SHP77 (cell line): ENCODE results near the gene WDFY1.

ENCODE experiments used
- DNase-seq, 2 experiments: peaks; one replicate each; lab custom pipeline; 2025; lab: John Stamatoyannopoulos, UW

WDFY1 gene

GRCh38 chr2:223930103-223930976 is 14.8 kb downstream of the WDFY1 start:
- peak; percentile 4 to 26 for DNase-seq

DNA sequence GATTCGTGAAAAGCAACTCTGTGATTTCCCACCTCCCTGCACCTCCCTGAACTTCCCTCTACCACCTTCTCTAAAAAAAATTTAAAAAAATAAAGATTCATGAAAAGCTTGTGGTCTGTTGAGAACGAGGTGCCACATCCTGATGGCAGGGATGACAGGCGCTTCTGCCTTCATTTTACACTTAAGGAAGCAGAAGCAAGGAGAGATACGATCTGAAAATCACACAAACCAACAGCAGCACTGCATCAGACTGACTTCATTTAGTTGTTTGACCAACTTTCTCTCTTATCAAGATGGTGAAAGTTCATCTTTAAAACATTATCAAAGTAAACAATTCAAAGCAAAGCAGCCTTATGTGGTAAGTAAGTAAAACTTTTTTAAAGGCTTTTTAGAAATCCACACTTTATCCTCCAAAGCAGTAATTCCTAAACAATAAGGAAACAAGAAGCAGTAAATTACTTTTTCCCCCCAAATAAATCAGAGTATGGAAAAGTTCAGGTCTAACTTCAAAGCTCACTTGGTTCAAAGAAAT is 15.5 kb downstream of the WDFY1 start:
- no peak for DNase-seq

GRCh38 chr2:223928113-223929006 is 16.8 kb downstream of the WDFY1 start:
- no peak for DNase-seq

DNA sequence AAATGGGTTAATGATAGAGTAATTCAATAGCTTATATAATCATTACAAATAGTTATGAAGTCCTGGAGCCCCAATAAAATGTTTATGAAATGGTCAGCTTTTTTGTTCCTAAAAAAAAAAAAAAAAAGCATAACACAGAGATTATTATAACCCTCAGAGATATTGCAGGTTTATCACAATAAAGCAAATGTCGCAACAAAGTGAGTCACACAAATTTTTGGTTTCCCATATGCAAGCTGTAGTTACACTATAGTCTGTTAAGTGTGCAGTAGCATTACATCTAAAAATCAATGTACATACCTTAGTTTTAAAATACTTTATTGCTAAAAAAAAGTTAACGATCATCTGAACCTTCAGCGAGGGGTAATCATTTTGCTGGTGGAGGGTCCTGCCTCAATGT is 20.0 kb downstream of the WDFY1 start:
- no peak for DNase-seq

- DNase-seq, result no peak
These were observed 21.2 kb downstream of the WDFY1 start for GRCh38 chr2:223923976-223924375.

- no peak for DNase-seq
These were observed 22.8 kb downstream of the WDFY1 start for GRCh38 chr2:223922308-223922707.

- no peak for DNase-seq
These were observed 23.9 kb downstream of the WDFY1 start for GRCh38 chr2:223921204-223921603.

- DNase-seq, result no peak
These were observed 25.0 kb downstream of the WDFY1 start for GRCh38 chr2:223920109-223920508.

GRCh38 chr2:223918671-223919134 is 26.4 kb downstream of the WDFY1 start:
- DNase-seq, result no peak

DNA sequence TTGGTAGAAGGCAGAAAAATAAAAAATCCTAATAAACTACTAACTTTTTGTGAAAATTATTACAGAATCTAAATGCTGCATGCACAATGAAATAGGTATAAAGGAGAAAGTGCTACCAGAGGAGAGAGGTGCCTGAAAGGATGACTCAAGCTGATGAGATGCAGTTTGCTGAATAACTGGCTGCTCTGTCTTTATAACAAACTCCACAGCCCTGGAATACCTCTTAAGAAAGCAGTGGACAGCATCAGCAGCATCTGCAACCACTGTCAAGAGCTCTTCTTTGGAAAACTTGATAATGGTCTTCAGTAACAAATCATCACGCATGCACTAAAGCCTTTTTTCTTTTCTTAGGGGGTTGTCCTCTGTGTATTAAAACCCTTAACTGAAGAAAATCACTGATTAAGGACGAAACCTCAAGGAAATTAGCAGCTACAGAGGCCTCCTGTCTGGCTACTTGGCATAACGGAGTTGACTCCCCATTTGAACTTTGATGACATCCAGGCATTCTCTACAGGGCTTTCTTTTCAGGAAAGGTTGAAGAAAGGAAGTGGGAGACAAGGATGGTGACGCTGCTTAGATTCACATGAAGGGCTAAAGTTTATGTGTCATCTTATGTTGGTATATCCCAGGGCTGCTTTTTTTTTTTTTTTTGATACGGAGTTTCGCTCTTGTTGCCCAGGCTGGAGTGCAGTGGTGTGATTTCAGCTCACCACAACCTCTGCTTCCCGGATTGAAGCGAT is 28.8 kb downstream of the WDFY1 start:
- DNase-seq, result no peak

- no peak for DNase-seq
These were observed 30.1 kb downstream of the WDFY1 start for GRCh38 chr2:223915071-223915470.

GRCh38 chr2:223914324-223914723 is 30.8 kb downstream of the WDFY1 start:
- no peak for DNase-seq

DNA sequence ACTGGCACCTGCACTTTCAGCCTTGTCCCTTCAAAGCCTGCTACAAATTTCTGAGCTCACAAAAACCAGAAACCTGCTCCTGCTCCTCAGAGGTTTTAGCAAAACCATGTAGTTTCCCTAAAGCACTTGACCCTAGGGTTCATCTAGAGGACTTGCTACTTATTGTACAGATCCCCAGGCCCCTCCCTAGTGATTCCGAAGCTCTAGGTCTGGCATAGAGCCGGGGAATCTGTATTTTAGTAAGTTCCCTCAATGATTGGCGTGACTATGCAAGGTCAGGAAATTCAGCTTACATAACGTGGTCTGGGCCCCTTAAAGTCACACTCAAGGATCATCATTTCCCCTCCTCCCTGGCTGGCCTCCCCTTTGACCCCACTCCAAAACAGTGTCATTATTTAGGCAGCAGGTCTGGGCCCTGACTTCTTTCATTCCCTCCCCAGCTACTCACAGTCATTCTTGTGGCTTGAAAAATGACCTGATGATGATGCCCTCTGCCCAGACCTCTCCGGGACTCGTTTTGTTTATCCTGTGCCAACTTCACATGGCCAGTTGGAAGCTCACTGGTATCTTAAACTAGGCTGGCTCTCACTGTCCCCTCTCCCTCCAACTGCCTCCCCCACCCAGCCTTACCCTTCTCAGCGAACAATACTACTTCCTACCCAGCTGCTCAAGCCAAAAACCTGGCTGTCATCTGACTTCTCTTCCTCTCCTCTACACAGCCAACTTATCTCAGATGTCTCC is 36.0 kb downstream of the WDFY1 start:
- DNase-seq, result no peak

- no peak for DNase-seq
These were observed 36.7 kb downstream of the WDFY1 start for GRCh38 chr2:223908304-223908998.

DNA sequence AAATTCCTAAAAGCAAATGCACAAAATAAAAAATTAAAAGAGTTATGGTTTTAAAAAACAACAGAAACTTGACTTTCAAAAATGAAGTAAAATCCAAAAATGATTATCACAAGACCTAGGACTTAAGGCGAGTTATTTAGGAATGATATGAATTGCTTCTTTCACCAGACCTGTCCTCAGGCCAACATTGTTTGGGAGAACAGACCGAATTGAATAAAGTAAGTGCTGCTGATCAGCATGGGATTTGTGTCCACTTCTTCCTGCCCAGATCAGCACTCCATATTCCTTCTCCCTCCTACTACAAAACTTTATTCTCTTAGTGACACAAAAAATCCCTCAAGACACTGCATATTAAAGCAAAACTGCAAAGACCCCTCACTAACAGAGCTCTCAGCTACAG is 39.1 kb downstream of the WDFY1 start:
- no peak for DNase-seq

DNA sequence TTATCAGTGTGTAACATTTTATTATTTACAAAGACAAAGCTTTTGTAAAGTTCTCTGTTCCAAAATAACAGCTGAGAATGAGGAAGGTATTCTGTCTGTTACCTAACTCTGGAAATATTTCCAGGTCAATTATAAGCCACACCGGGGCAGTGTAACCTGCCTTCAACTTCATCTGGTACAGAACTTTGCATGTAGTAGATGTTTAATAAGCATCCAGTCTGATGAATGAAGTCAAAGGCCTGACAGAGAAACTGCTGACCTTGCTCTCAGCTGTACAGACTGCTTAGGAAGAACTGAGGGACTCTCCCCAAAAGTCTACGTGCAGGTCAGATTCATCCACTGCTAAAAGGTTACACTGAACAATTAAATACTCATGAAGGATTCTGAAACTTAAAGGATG is 43.3 kb downstream of the WDFY1 start:
- no peak for DNase-seq

GRCh38 chr2:223901311-223901710 is 43.8 kb downstream of the WDFY1 start:
- no peak for DNase-seq

DNA sequence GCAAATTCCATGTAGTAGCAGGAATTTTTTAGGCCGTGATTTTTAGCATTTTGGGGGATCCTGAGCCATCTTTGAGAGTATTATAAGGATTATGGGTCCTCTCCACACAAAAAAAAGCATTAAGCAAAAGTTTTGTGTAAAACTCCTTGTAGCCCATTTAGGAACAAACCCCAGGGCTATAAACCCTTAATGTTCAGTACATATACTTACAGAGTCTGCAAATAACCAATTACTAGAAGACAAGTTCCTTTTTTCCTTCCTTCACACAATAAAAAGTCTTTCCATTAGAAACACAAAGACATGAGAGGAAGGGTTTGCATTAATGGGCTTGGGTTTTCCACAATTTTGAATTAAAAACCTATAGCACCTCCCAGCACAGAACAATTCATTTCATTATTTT is 44.6 kb downstream of the WDFY1 start:
- no peak for DNase-seq

GRCh38 chr2:223900066-223900465 is 45.1 kb downstream of the WDFY1 start:
- DNase-seq, result no peak

DNA sequence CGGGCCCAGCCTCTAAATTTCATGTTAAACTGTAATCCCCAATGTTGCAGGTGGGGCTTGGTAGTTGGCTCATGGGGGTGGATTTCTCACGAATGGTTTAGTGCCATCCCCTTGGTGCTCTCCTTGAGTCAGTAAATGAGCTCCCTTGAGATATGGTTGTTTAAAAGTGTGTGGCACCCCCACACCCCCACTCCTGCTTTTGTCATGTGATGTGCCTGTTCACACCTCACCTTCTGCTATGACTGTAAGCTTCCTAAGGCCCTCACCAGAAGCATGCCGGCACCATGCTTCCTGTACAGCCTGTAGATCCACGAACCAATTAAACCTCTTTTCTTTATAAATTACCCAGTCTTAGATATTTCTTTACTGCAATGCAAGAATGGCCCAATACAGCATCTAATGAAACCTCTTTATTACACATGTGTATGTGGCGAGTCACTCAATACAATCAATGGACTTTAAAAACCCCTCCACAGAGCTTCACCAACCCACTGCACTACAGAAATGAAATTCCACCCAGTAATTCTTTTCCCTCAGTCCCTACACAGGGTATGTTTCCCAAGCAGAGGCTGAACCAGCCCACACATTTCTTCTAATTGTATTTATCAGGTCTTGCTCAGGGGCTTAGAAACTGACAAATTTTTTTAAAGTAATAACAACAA is 47.3 kb downstream of the WDFY1 start:
- no peak for DNase-seq
